Measurements from ENCODE around the gene IMPG1. TPM values are rescaled to one million over a fixed set of nuclear protein-coding genes. Genes with fewer than 3 reads are reported as not detected.

Gene IMPG1
- total RNA-seq, 4 donors from 2014 or later: not detected

GRCh38 chr6:75935473-75935793, 137.0 kb downstream of the IMPG1 start:
- Histone ChIP-seq H3K27me3 (peaks cover 8% of the 10 kb centered on the region), H3K27ac (no peak overlapping the region), H3K36me3 (no peaks in the 10 kb centered on the region), H3K9me3 (no peaks in the 10 kb centered on the region), H3K4me3 (peak overlapping the region in 3 of 4 donors; percentile 11 to 34 (median 14)), H3K4me1 (peaks cover 0 to 8% (median 5%) of the 10 kb centered on the region in 4 donors)
- TF ChIP-seq EP300 (IDR thresholded peaks at IDR 0.05; ENCODE audit: low read depth) (no peak), POLR2AphosphoS5 (IDR thresholded peaks at IDR 0.05) (no peak), POLR2A (IDR thresholded peaks at IDR 0.05) (no peak), CTCF (IDR thresholded peaks at IDR 0.05) (no peak)
- in situ Hi-C loops (cut with MboI; ENCODE audit: low pct_ligation_motif_present in 1 of 4, low pct_unique_long_range_greater_than_20kb in 1 of 4, low sequenced_read_pairs in 3 of 4): loop anchor here in 3 of 4 donors (25.0 kb wide), 1 partner anchor 1527 kb away; the partner anchor contains the start of gene HTR1B (in 3 of the 3)
- DNase-seq: no peak
- 56 to 86% methylated on average over 1 to 12 of the region's 12 CpGs for WGBS, 2 donors (ENCODE audit: low coverage in 1 of 2)
- intact Hi-C loops (cut with DNase I; ENCODE audit: low total_unique reads): no loop called here

- Histone ChIP-seq H3K4me3 (peak overlapping the region in 3 of 4 donors; percentile 11 to 34 (median 14)), H3K9me3 (no peaks in the 10 kb centered on the region), H3K27me3 (peaks cover 8% of the 10 kb centered on the region), H3K27ac (no peak overlapping the region), H3K36me3 (no peaks in the 10 kb centered on the region), H3K4me1 (peaks cover 0 to 8% (median 5%) of the 10 kb centered on the region in 4 donors)
- peak; percentile 38 to 66 (median 57) for TF ChIP-seq CTCF (IDR thresholded peaks at IDR 0.05)
- no peak for TF ChIP-seq EP300 (IDR thresholded peaks at IDR 0.05; ENCODE audit: low read depth)
- peak; percentile 16 for DNase-seq
- WGBS, 2 donors (ENCODE audit: low coverage in 1 of 2): 2 to 7% methylated on average over 12 to 32 of the region's 32 CpGs
- in situ Hi-C loops (cut with MboI; ENCODE audit: low pct_ligation_motif_present in 1 of 4, low pct_unique_long_range_greater_than_20kb in 1 of 4, low sequenced_read_pairs in 3 of 4) (loop anchor here in 3 of 4 donors (25.0 kb wide), 1 partner anchor 1527 kb away; the partner anchor contains the start of gene HTR1B (in 3 of the 3)), intact Hi-C loops (cut with DNase I; ENCODE audit: low total_unique reads) (loop anchor here (5.0 kb wide), 1 partner anchor 763 kb away; no protein-coding TSS in a partner anchor)
Measured at GRCh38 chr6:75934643-75935472, 137.6 kb downstream of the IMPG1 start.

- no peak overlapping the region for H3K27ac ChIP-seq
- H3K36me3 ChIP-seq: no peaks in the 10 kb centered on the region
- H3K9me3 ChIP-seq: no peaks in the 10 kb centered on the region
- 84 to 100% methylated on average over 3 to 7 of the region's 7 CpGs for WGBS, 2 donors (ENCODE audit: low coverage in 1 of 2)
- intact Hi-C loops (cut with DNase I; ENCODE audit: low total_unique reads): loop anchor here (5.0 kb wide), 1 partner anchor 761 kb away; no protein-coding TSS in a partner anchor
- no peak for DNase-seq
- H3K4me1 ChIP-seq: peaks cover 0 to 8% (median 5%) of the 10 kb centered on the region in 4 donors
- in situ Hi-C loops (cut with MboI; ENCODE audit: low pct_ligation_motif_present in 1 of 4, low pct_unique_long_range_greater_than_20kb in 1 of 4, low sequenced_read_pairs in 3 of 4): loop anchor here in 3 of 4 donors (25.0 kb wide), 1 partner anchor 1529 kb away; the partner anchor contains the start of gene HTR1B (in 3 of the 3)
- H3K27me3 ChIP-seq: peaks cover 8% of the 10 kb centered on the region
- H3K4me3 ChIP-seq: no peak overlapping the region
- TF ChIP-seq POLR2AphosphoS5 (IDR thresholded peaks at IDR 0.05): no peak
- TF ChIP-seq CTCF (IDR thresholded peaks at IDR 0.05): no peak
- no peak for TF ChIP-seq POLR2A (IDR thresholded peaks at IDR 0.05)
- TF ChIP-seq EP300 (IDR thresholded peaks at IDR 0.05; ENCODE audit: low read depth): no peak
Measured at GRCh38 chr6:75933387-75933975, 139.0 kb downstream of the IMPG1 start.

- TF ChIP-seq POLR2AphosphoS5 (IDR thresholded peaks at IDR 0.05) (no peak), CTCF (IDR thresholded peaks at IDR 0.05) (peak in 1 of 5 experiments; percentile 9)
- intact Hi-C loops (cut with DNase I; ENCODE audit: low total_unique reads) (loop anchor here (5.0 kb wide), 1 partner anchor 760 kb away; no protein-coding TSS in a partner anchor), in situ Hi-C loops (cut with MboI; ENCODE audit: low pct_ligation_motif_present in 1 of 4, low pct_unique_long_range_greater_than_20kb in 1 of 4, low sequenced_read_pairs in 3 of 4) (loop anchor here in 3 of 4 donors (25.0 kb wide), 1 partner anchor 1530 kb away; the partner anchor contains the start of gene HTR1B (in 3 of the 3))
- H3K4me3 ChIP-seq: no peak overlapping the region
- no peaks in the 10 kb centered on the region for H3K9me3 ChIP-seq
- peaks cover 8% of the 10 kb centered on the region for H3K27me3 ChIP-seq
- DNase-seq: no peak
- no peaks in the 10 kb centered on the region for H3K36me3 ChIP-seq
- peaks cover 0 to 8% (median 5%) of the 10 kb centered on the region in 4 donors for H3K4me1 ChIP-seq
- no peak overlapping the region for H3K27ac ChIP-seq
- 17 to 44% methylated on average over 3 to 5 of the region's 5 CpGs for WGBS, 2 donors (ENCODE audit: low coverage in 1 of 2)
Measured at GRCh38 chr6:75932067-75932466, 140.4 kb downstream of the IMPG1 start.
